SW 1271 (cell line): ENCODE results near the gene FSTL1.

Experiments
- DNase-seq, 2 experiments: peaks; one replicate each; lab custom pipeline; 2025; lab: John Stamatoyannopoulos, UW

Gene FSTL1

GRCh38 chr3:120353463-120353862 lies 97.3 kb downstream of the FSTL1 start:
- DNase-seq, result no peak

- no peak for DNase-seq
Observed at GRCh38 chr3:120352017-120352416, 98.8 kb downstream of the FSTL1 start.

DNA sequence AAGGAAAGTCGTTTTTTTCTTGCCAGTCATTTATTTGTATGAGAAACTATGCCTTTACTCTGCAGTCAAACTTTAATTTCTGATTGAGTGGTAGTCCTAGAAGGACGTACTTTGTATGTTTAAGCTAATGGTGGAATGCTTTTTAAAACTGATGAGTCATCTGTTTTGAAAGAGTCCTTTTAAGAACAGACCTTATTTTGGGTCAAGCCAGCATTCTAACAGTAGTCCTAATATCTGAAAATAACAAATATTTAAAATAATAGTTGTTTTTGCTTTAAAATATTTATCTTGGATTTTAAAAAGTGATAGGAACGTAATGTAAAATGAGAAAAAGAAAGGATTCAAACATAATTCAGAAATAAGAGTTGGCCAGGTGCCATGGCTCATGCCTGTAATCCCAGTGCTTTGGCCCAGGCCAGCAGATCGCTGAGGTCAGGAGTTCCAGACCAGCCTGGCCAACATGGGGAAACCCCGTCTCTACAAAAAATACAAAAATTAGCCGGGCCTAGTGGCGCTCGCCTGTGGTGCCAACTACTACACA lies 100.3 kb downstream of the FSTL1 start:
- DNase-seq, result peak in 1 of 2 experiments; percentile 18

DNA sequence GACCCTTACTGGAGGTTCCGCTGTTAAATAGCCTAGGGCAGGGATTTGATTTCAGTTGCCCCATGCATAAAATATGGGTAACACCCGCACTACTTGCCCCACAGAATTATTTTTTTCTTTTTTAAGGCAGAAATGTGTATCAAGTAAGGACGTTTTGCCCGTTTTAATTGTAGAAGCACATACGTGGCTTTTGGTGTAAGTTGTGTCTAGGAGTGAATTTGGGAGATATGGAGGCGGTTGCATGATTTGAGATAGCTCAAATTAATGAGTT lies 101.0 kb downstream of the FSTL1 start:
- DNase-seq, result no peak

DNA sequence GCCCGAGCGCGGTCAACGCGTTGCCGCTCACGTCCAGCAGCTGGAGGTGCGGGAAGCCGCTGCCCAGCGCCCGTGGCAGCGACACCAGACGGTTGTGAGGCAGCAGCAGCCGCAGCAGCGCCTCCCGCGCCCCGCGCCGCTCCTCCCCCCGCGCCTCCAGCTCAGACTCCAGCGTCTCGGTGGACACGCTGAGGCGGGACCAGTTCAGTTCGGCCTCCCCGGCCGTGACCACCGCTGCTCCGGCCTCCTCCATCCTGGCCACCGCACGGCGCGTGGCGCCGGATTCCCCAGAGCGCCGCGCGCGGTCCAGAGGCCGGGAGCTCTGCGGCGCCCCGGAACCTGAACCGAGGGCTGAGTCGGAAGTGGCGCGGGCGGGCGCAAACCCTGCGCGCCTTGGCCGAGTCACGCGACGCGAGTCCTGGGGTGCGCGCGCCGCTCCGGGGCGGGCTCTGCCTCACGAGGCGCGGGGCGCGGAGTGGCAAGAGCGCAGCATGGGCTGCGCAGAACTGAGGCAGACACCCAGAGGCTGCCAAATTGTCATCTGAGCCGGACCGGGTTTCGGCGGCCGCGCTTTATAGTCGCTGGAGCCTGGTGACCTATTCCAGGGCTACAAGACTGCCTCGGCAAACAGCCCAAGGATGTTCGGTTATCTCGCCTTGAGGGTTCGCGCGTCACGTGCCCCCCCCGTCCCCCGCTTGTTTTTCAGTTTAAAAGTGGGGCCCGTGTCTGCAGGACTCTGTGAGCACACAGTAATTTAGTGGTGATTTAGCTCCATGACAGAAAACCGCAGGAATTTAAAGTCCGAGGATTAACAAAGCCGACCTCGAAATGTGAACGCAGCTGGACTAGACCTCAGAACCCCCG lies 101.6 kb downstream of the FSTL1 start, which contains the start of gene LRRC58:
Gene LRRC58 (minus strand): TSS at position 364 of the 864 bp plus-strand sequence. CDS start 111 bp downstream, at position 253.
- DNase-seq, result peak; percentile 71 to 85

- peak in 1 of 2 experiments; percentile 57 for DNase-seq
Observed at GRCh38 chr3:120348065-120348990, 102.5 kb downstream of the FSTL1 start.

DNA sequence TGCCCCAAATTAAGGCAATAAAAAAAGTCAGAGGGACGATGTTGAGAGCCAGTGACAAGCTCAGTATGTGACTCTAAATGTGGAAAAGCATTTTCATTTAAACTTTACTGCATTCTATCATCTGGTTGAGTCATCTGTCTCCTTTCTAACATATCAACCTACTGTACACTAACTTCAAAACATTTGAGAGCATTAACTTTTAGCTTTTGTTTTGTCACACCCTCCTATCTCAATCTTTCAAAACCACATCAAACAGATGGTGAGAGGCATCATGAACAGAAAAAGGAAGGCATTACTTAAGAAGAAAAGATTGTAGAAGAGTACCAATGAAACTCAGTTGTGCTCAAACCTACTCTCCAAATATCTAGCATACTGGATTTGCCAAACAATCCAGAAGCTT lies 106.4 kb downstream of the FSTL1 start:
- DNase-seq, result no peak
